Measurements from ENCODE around the gene IPPK. TPM values are rescaled to one million over a fixed set of nuclear protein-coding genes. Genes with fewer than 3 reads are reported as not detected.

The IPPK gene
- total and polyA plus RNA-seq, 2 donors (not counting 1 experiment from before 2014, with no cell fraction given) = 11.1 to 16.4 TPM

DNA sequence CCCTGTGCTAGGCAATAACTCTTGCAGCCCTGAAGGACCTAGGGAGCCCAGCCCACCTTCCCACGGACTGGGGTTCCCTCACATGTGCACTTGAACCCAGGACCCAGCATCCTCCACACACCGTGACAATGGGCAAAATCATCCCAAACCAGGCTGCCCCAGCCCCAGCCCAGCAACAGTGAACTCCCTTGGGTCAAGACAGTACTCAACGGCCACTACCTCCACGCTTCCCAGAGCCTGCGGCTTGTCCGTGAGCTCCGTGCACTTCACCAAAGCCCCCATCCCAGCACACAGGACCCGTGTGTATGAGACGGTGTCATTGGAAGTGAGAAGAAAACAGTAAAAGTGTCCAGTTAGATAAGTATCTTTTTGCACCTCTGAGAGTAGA lies 55.8 kb downstream of the IPPK start:
- H4K20me1 ChIP-seq (ENCODE audit: control insufficient read depth, extremely low read depth, insufficient read depth, low read length) = no peaks in the 10 kb centered on the region
- H3K36me3 ChIP-seq (ENCODE audit: control insufficient read depth, insufficient read depth, low read length) = peaks cover 20% of the 10 kb centered on the region
- DNase-seq (ENCODE audit: low read depth in 2 of 2) = no peak
- no peak overlapping the region for H3K4me2 ChIP-seq (ENCODE audit: extremely low read depth, insufficient read depth, low read length)
- H3K4me3 ChIP-seq (replicated peaks in 1 of 4; ENCODE audit: control extremely low read depth in 1 of 4, insufficient read depth in 1 of 4, low read depth in 3 of 4, low read length in 4 of 4) = no peak overlapping the region
- no peak overlapping the region for H2AFZ ChIP-seq (ENCODE audit: low read length)
- H3K4me1 ChIP-seq (ENCODE audit: control insufficient read depth, extremely low read depth, insufficient read depth, low read length) = peaks cover 28% of the 10 kb centered on the region
- TF ChIP-seq EZH2 (IDR thresholded peaks at IDR 0.05; ENCODE audit: low read length, missing control alignments) = no peak
- TF ChIP-seq, protein P1, sequence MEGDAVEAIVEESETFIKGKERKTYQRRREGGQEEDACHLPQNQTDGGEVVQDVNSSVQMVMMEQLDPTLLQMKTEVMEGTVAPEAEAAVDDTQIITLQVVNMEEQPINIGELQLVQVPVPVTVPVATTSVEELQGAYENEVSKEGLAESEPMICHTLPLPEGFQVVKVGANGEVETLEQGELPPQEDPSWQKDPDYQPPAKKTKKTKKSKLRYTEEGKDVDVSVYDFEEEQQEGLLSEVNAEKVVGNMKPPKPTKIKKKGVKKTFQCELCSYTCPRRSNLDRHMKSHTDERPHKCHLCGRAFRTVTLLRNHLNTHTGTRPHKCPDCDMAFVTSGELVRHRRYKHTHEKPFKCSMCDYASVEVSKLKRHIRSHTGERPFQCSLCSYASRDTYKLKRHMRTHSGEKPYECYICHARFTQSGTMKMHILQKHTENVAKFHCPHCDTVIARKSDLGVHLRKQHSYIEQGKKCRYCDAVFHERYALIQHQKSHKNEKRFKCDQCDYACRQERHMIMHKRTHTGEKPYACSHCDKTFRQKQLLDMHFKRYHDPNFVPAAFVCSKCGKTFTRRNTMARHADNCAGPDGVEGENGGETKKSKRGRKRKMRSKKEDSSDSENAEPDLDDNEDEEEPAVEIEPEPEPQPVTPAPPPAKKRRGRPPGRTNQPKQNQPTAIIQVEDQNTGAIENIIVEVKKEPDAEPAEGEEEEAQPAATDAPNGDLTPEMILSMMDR (conservative IDR thresholded peaks at IDR 0.05 in 1 of 2, IDR thresholded peaks at IDR 0.05 in 1 of 2; ENCODE audit: low read depth in 1 of 2, low read length in 2 of 2) = no peak
- no peaks in the 10 kb centered on the region for H3K27me3 ChIP-seq (ENCODE audit: control insufficient read depth, insufficient read depth, low read length)
- no peak overlapping the region for H3K9ac ChIP-seq (ENCODE audit: insufficient read depth, low read length)
- H3K79me2 ChIP-seq (ENCODE audit: control insufficient read depth, insufficient read depth, low read length) = no peaks in the 10 kb centered on the region
- H3K27ac ChIP-seq (ENCODE audit: insufficient read depth, low read length) = no peak overlapping the region
- no peaks in the 10 kb centered on the region for H3K9me3 ChIP-seq (ENCODE audit: control insufficient read depth, insufficient read depth, low read depth, low read length)

DNA sequence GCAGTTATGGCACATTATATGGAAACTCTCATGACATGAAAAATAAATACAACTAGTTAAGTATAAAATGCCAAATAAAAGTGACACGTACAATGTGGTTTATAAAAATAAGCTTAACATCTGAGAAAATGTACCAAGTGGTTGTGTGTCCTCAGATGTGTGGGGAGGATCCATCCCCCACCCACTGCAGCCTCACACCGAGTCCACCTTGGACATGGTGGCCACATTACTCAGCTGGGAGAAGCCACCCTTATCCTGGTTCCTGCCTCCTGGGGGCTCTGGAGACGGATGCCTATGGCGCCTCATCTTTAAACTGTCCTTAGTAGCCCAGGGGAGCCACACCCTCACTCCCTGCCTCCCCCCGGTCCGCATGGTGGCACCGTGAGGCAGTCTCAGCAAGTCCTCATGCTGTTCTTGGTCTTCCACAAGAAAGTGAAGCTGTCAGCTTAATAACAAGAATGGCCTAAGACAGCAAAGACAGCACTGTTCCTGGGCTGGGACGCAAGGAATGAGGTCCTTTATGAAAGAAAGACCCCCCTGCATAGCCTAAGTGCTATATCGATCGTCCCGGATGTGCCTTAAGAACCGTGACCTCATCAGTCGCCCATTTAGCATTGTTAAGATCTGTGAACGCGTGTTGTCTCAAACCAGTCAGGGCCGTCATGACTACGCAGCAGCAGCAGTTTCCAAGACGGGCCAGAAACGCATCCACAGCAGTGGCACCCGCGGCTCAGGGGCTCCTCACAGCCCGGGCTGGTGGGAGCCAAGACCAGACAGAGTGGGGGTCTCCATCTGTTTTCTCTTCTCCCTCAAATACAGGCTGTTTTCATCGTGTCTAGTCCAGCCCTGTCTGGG lies 56.4 kb downstream of the IPPK start:
- Histone ChIP-seq H3K36me3 (ENCODE audit: control insufficient read depth, insufficient read depth, low read length) (peaks cover 18% of the 10 kb centered on the region), H3K27ac (ENCODE audit: insufficient read depth, low read length) (no peak overlapping the region)
- TF ChIP-seq, protein P1 (conservative IDR thresholded peaks at IDR 0.05 in 1 of 2, IDR thresholded peaks at IDR 0.05 in 1 of 2; ENCODE audit: low read depth in 1 of 2, low read length in 2 of 2) = no peak
- no peak for TF ChIP-seq EZH2 (IDR thresholded peaks at IDR 0.05; ENCODE audit: low read length, missing control alignments)

DNA sequence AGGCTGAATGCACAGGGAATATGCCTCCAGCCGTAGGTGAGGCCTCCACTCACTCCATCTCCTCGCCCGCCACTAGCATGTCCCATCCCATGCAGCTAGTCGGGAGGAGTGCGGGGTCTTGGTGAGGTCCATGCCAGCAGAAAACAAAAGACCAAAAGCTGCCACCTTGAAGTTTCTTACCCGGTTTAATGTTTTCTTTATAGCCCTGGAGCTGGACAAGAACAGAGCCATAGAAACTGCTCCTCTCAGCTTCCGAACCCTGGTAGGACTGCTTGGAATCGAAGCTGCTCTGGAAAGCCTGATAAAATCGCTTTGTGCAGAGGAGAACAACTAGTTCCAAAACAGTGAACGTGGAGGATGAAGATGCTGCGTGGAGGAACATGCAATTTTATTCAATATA lies 57.1 kb downstream of the IPPK start:
- no peak overlapping the region for H3K4me3 ChIP-seq (replicated peaks in 1 of 4; ENCODE audit: control extremely low read depth in 1 of 4, insufficient read depth in 1 of 4, low read depth in 3 of 4, low read length in 4 of 4)
- peaks cover 14% of the 10 kb centered on the region for H3K36me3 ChIP-seq (ENCODE audit: control insufficient read depth, insufficient read depth, low read length)
- H3K9me3 ChIP-seq (ENCODE audit: control insufficient read depth, insufficient read depth, low read depth, low read length) = no peaks in the 10 kb centered on the region
- TF ChIP-seq, protein P1 (conservative IDR thresholded peaks at IDR 0.05 in 1 of 2, IDR thresholded peaks at IDR 0.05 in 1 of 2; ENCODE audit: low read depth in 1 of 2, low read length in 2 of 2) = no peak
- no peak for TF ChIP-seq EZH2 (IDR thresholded peaks at IDR 0.05; ENCODE audit: low read length, missing control alignments)
- H2AFZ ChIP-seq (ENCODE audit: low read length) = no peak overlapping the region
- no peaks in the 10 kb centered on the region for H4K20me1 ChIP-seq (ENCODE audit: control insufficient read depth, extremely low read depth, insufficient read depth, low read length)
- peaks cover 36% of the 10 kb centered on the region for H3K4me1 ChIP-seq (ENCODE audit: control insufficient read depth, extremely low read depth, insufficient read depth, low read length)
- no peak overlapping the region for H3K27ac ChIP-seq (ENCODE audit: insufficient read depth, low read length)
- H3K27me3 ChIP-seq (ENCODE audit: control insufficient read depth, insufficient read depth, low read length) = no peaks in the 10 kb centered on the region
- H3K9ac ChIP-seq (ENCODE audit: insufficient read depth, low read length) = no peak overlapping the region
- no peak overlapping the region for H3K4me2 ChIP-seq (ENCODE audit: extremely low read depth, insufficient read depth, low read length)
- no peak for DNase-seq (ENCODE audit: low read depth in 2 of 2)
- H3K79me2 ChIP-seq (ENCODE audit: control insufficient read depth, insufficient read depth, low read length) = no peaks in the 10 kb centered on the region

More for the DNA sequence above, 56.4 kb downstream of the IPPK start:
- H3K4me3 ChIP-seq (replicated peaks in 1 of 4; ENCODE audit: control extremely low read depth in 1 of 4, insufficient read depth in 1 of 4, low read depth in 3 of 4, low read length in 4 of 4) = no peak overlapping the region
- peaks cover 31% of the 10 kb centered on the region for H3K4me1 ChIP-seq (ENCODE audit: control insufficient read depth, extremely low read depth, insufficient read depth, low read length)
- no peaks in the 10 kb centered on the region for H4K20me1 ChIP-seq (ENCODE audit: control insufficient read depth, extremely low read depth, insufficient read depth, low read length)
- H3K9ac ChIP-seq (ENCODE audit: insufficient read depth, low read length) = no peak overlapping the region
- no peaks in the 10 kb centered on the region for H3K9me3 ChIP-seq (ENCODE audit: control insufficient read depth, insufficient read depth, low read depth, low read length)
- no peaks in the 10 kb centered on the region for H3K79me2 ChIP-seq (ENCODE audit: control insufficient read depth, insufficient read depth, low read length)
- no peaks in the 10 kb centered on the region for H3K27me3 ChIP-seq (ENCODE audit: control insufficient read depth, insufficient read depth, low read length)
- no peak overlapping the region for H2AFZ ChIP-seq (ENCODE audit: low read length)
- no peak for DNase-seq (ENCODE audit: low read depth in 2 of 2)
- H3K4me2 ChIP-seq (ENCODE audit: extremely low read depth, insufficient read depth, low read length) = no peak overlapping the region

All from fibroblast of lung (primary cell).